Measurements from ENCODE around the gene EEPD1. TPM values are rescaled to one million over a fixed set of nuclear protein-coding genes. Genes with fewer than 3 reads are reported as not detected.

EEPD1 gene
- total RNA-seq, 4 donors from 2014 or later: 1.8 to 18.4 (median 11.2) TPM

DNA sequence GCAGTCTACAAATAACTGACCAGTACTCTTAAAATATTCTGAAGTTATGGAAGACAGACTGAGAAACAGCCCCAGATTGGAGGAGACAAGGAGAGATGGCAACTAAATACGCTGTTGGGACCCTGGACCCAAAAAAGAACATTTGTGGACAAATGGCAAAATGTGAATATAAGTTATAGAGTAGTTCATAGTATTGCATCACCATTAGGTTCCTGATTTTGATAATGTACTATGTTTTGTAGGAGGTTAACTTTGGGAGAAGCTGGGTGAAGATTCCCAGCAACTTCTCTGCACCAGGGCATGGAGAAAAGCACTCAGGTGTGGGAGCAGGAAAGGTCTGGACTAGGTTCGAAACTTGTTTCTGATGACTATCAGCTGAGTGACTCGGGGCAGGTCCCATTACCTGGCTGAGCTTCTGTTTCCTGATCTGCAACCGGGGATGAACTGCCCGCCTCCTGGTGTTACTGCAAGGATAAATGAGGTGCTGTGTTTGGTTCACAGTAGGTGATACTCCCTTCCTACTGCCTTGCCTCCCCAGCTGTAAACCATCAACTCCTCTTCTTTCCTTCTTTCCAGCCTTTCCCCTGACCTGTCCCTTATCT, 48.2 kb downstream of the EEPD1 start:
- H3K36me3 ChIP-seq: no peaks in the 10 kb centered on the region
- H3K4me1 ChIP-seq: no peaks in the 10 kb centered on the region
- no peak for DNase-seq
- H3K27me3 ChIP-seq: no peaks in the 10 kb centered on the region
- TF ChIP-seq POLR2A (IDR thresholded peaks at IDR 0.05): no peak
- TF ChIP-seq, protein P1, sequence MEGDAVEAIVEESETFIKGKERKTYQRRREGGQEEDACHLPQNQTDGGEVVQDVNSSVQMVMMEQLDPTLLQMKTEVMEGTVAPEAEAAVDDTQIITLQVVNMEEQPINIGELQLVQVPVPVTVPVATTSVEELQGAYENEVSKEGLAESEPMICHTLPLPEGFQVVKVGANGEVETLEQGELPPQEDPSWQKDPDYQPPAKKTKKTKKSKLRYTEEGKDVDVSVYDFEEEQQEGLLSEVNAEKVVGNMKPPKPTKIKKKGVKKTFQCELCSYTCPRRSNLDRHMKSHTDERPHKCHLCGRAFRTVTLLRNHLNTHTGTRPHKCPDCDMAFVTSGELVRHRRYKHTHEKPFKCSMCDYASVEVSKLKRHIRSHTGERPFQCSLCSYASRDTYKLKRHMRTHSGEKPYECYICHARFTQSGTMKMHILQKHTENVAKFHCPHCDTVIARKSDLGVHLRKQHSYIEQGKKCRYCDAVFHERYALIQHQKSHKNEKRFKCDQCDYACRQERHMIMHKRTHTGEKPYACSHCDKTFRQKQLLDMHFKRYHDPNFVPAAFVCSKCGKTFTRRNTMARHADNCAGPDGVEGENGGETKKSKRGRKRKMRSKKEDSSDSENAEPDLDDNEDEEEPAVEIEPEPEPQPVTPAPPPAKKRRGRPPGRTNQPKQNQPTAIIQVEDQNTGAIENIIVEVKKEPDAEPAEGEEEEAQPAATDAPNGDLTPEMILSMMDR (IDR thresholded peaks at IDR 0.05): no peak
- intact Hi-C loops (cut with DNase I; ENCODE audit: low total_unique reads): no loop called here
- H3K9me3 ChIP-seq: no peaks in the 10 kb centered on the region
- H3K27ac ChIP-seq: no peak overlapping the region
- H3K4me3 ChIP-seq: no peak overlapping the region

DNA sequence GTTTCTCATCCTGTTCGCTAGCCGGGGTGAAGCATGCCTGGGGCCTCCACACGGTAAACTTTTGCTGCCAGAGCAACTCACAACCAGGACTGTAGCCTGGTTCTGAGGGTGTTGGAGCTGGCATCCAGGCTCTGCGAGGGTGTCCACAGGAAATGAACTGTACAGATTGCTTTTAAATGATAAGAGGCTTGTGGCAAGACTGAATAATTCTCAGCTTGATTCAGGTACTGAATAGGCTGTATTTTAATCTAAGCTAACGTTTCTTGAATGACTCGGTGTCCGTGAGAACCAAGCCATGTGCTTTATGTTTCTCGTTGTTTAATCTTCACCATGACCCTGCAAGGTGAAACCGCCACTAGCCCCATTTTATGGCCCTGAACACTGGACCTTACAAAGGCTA, 49.3 kb downstream of the EEPD1 start:
- no peak for DNase-seq
- Histone ChIP-seq H3K36me3 (no peaks in the 10 kb centered on the region), H3K9me3 (no peaks in the 10 kb centered on the region), H3K27me3 (no peaks in the 10 kb centered on the region), H3K27ac (no peak overlapping the region), H3K4me3 (no peak overlapping the region), H3K4me1 (no peaks in the 10 kb centered on the region)
- TF ChIP-seq, protein P1 (IDR thresholded peaks at IDR 0.05): no peak
- TF ChIP-seq POLR2A (IDR thresholded peaks at IDR 0.05): no peak
- intact Hi-C loops (cut with DNase I; ENCODE audit: low total_unique reads): no loop called here

DNA sequence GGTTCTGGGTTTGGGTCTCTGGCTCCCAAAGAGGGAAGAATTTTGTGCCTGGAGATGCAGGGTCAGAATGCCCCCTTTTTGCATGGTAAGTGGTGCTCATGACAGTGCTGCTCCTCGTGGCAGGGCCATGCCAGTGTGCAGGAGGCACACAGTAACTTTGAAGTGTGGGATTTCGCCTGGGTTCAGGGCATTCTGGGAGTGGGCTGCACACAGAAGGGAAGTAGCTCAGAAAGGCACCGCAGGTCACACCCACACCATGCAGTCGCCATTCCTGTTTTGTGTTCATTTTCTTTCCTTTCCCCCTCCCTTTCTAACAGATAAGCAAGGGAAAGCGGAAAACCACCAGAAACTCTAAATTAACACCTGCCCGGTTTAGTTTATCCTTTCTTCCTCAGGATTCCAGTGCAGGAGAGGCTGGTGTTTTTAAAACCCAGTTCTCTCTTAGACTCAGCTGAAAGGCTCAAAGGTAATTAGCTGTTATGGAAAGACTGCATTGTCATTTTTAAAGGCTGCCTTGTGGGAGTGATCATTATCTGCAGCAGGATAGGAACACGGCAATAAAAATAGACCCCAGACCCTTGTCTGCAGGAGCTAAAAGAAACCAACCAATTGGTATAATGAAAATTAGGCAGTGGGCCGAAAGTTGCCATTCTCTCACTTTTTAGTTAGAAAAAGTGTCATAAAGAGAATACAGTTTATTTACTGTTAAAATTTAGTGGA, 50.2 kb downstream of the EEPD1 start:
- Histone ChIP-seq H3K9me3 (no peaks in the 10 kb centered on the region), H3K36me3 (no peaks in the 10 kb centered on the region), H3K4me1 (peaks cover 0 to 5% of the 10 kb centered on the region in 2 donors), H3K4me3 (no peak overlapping the region), H3K27me3 (no peaks in the 10 kb centered on the region), H3K27ac (no peak overlapping the region)
- DNase-seq: no peak
- TF ChIP-seq, protein P1 (IDR thresholded peaks at IDR 0.05): no peak
- no peak for TF ChIP-seq POLR2A (IDR thresholded peaks at IDR 0.05)
- intact Hi-C loops (cut with DNase I; ENCODE audit: low total_unique reads): no loop called here

DNA sequence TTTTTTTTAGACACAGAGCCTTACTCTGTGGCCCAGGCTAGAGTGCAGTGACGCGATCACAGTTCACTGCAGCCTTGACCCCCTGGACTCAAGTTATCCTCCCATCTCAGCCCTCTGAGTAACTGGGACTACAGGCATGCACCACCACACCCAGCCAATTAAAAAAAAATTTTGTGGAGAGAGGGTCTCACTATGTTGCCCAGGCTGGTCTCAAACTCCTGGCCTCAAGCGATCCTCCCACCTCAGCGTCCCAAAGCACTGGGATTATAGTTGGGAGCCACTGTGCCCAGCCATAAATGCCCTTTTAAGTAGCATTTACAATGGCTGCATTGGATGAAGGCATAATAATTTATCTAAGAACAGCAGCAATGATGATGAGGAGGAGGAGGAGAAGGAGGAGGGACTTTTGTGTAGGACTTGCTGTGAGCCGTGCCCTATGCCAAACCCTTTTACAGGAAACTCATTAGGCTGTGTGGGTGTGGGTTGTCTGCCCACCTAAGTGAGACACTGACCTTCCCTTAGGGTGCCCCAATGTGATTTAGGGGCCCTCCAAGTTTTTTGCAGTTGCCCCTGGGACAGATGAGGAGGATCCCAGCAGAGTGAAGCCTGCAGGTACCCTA, 51.1 kb downstream of the EEPD1 start:
- no peaks in the 10 kb centered on the region for H3K27me3 ChIP-seq
- H3K9me3 ChIP-seq: no peaks in the 10 kb centered on the region
- no peak overlapping the region for H3K4me3 ChIP-seq
- TF ChIP-seq POLR2A (IDR thresholded peaks at IDR 0.05): no peak
- TF ChIP-seq, protein P1 (IDR thresholded peaks at IDR 0.05): no peak
- H3K36me3 ChIP-seq: no peaks in the 10 kb centered on the region
- DNase-seq: no peak
- intact Hi-C loops (cut with DNase I; ENCODE audit: low total_unique reads): no loop called here
- H3K27ac ChIP-seq: no peak overlapping the region
- peaks cover 0 to 6% of the 10 kb centered on the region in 2 donors for H3K4me1 ChIP-seq

Data from uterus (tissue), 4 donors.